AG09319 (cell line): ENCODE results near the gene ST6GALNAC4.

Experiments
- DNase-seq: peaks from one replicate; pipeline ENCODE4 v3.0.0-alpha.2; 2010; ENCODE audit warnings: low read depth; ENCODE audit errors: extremely low read depth
- TF ChIP-seq, protein P1 (sequence below): IDR thresholded peaks from 2 replicates; pipeline ENCODE4 v1.5.1; 2011; ENCODE audit warnings: low read depth, mild to moderate bottlenecking, inconsistent platforms, low read length, moderate library complexity

Gene ST6GALNAC4

DNA sequence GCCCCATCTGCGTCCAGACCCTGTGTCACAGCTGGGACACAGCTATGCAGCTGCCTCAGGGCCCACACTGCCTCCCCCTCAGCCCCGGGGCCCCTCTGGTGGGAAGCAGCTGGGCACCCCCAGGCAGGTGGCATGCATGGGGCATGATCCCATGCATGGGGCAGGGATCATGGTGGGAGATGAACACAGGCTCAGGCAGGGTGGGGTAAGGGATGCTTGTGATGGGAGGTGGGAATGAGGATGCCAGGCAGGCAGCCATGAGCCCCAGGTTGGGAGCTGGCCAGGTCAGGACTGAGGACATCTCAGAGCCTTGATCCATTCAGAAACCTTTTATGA, 44.3 kb upstream of the ST6GALNAC4 start:
- DNase-seq, result no peak
- TF ChIP-seq, protein P1, sequence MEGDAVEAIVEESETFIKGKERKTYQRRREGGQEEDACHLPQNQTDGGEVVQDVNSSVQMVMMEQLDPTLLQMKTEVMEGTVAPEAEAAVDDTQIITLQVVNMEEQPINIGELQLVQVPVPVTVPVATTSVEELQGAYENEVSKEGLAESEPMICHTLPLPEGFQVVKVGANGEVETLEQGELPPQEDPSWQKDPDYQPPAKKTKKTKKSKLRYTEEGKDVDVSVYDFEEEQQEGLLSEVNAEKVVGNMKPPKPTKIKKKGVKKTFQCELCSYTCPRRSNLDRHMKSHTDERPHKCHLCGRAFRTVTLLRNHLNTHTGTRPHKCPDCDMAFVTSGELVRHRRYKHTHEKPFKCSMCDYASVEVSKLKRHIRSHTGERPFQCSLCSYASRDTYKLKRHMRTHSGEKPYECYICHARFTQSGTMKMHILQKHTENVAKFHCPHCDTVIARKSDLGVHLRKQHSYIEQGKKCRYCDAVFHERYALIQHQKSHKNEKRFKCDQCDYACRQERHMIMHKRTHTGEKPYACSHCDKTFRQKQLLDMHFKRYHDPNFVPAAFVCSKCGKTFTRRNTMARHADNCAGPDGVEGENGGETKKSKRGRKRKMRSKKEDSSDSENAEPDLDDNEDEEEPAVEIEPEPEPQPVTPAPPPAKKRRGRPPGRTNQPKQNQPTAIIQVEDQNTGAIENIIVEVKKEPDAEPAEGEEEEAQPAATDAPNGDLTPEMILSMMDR, result no peak

DNA sequence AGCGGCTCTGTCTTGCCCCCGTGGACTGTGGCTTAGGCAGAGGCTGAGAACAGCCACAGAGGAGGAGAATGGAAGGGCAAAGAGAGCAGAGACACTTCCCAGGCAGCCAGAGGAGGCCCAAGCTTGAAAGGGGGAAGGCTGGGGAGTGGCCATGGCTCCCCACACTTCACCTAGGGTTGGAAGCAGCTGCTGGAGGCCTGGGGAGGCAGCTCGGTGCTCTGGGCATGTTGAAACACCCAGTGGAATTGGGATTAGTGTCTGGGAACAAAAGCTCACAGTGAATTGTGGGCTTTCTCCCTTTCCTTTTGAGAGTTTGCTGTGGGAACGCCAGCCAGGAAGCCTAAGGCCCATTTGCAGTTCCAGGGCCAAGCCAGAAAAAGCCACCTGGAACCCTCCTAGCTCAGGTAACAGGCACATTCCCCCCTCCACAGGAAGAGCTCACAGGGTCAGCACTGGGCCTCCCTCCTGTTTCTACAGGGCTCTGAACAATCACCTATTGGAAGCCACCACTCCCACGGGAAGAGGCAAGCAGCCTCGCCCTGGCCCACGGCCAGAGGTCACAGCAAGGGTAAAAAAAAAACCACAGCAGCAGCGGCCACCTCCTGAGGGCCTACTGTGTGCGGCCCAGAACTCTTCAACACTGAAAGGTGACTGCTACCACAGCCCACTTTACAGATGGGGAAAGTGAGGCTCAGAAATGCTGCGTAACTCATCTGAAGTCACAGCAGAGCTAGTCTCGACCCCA, 43.7 kb upstream of the ST6GALNAC4 start:
- no peak for DNase-seq
- TF ChIP-seq, protein P1, result no peak

DNA sequence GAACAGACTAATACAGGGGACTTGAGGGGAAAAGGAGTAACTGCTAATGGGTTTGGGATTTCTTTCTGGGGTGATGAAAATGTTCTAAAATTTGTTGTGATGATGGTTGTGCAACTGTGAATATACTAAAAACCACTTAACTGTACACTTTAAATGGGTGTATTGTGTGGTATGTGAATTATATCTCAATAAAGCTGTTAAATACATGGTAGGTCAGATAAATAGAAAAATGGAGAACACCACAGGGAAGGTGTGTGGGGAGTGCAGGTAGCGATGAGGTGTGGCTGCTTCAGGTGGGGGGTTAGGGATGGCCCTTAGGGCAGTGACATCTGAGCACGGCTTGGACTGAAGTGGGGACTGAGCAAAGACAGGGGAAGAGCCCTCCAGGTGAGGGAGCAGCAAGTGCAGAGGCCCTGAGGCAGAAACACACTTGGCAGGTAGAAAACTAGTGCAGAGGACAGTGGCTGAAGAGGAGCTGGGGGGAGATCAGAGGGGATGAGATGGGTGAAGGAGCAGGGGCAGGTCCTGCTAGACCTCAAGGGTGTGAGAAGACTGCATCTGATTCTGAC, 43.1 kb upstream of the ST6GALNAC4 start:
- TF ChIP-seq, protein P1, result no peak
- DNase-seq, result no peak

DNA sequence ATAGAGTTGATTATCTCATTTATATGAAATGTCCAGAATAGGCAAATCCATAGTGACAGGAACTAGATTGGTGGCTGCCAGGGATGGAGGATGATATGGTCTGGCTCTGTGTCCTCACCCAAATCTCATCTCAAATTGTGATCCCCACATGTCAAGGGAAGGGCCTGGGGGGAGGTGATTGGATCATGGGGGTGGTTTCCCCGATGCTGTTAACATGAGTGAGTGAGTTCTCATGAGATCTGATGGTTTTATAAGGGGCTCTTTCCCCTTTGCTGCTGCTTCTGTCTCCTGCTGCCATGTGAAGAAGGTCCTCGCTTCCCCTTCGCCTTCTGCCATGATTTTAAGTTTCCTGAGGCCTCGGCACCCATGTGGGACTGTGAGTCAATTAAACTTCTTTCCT, 42.6 kb upstream of the ST6GALNAC4 start:
- TF ChIP-seq, protein P1, result no peak
- no peak for DNase-seq

DNA sequence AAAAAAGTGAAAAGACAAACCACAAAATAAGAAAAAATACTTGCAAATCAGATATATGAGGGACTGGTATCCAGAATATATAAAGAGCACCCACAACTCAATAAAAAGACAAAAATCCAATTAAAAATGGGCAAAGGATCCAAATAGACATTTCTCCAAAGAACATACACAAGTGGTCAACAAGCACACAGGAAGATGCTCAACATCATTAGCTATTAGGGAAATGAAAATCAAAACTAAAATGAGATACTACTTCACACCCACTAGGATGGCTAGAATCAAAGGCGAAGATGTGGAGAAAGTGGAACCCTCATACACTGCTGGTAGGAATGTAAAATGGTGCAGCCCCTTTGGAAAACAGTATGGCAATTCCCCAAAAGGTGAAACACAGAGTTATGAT, 41.9 kb upstream of the ST6GALNAC4 start:
- no peak for DNase-seq
- TF ChIP-seq, protein P1, result no peak

DNA sequence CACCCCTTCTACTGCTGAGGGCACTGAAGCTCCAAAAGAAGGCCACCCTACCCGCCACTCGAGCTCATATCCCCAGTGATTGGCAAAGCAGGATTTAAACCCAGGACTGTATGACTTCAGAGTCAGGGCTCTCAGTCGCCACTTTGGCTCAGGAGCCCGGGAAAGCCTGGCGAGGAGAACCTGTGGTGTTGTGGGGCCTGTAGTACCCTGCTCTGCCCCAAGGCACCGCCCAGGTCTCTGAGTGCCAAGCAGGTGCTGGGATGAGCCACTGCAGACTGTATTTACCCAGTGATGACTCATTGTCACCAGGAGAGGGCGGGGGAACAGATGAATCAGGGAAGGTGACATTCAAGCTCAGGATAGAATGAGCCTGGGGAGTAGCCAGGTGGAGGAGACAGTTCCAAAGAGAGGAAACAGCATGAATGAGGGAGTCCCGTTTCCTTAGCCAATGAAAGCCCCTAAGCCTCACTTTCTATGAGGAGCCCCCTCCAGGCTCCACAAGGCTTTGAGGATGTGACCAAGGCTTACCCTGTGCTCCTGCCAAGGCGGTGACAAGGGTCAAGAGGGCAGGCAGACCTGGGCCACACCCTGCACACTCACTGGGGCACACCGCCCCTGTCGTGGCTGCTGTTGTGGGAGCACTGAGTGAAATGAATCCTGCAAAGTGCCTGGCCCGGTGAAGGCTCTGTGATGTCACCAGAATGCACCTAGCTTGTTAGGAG, 38.6 kb upstream of the ST6GALNAC4 start:
- TF ChIP-seq, protein P1, result peak; percentile 2
- no peak for DNase-seq

DNA sequence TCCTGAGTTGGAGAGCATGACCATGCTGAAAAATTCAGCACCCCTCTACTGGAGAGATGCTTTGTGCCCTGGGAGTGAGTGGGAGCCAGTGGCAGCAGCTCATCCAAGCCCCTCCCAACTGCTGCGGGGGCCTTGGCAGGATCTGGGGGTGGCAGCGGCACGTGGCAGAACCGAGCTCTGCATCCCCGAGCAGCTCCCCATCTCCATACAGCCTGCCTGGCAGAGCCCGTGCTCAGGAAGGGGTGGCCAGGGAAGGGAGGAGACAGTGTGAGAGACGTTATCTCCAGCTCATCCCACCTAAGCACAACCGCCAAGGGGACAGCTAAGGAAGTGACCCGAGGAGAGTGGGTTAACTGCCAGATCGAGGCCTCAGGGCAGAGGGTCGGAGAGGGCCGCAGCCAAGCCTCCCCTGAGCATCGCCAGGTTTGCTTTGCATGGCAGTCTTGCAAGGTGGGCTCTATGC, 38.0 kb upstream of the ST6GALNAC4 start:
- TF ChIP-seq, protein P1, result no peak
- DNase-seq, result no peak
